DND-41 (cell line): ENCODE results near the gene PRODH2.

Experiments used
- ATAC-seq: fragments of 200-7000 bp; cut with Tn5 transposase; 3 replicates; pipeline ENCODE4 v1.9.1; 2021; ENCODE audit warnings: low read depth; ENCODE audit not compliant: insufficient read depth
- DNase-seq: peaks from one replicate; pipeline ENCODE4 v3.0.0-alpha.2; 2020
- H2AFZ ChIP-seq: 2 replicates; pipeline ENCODE4 v1.6.0; 2012; ENCODE audit warnings: low read depth, low read length
- H3K27ac ChIP-seq: 2 replicates; pipeline ENCODE4 v1.5.1; 2012; ENCODE audit warnings: low read length, inconsistent platforms
- H3K27me3 ChIP-seq: fragments of 200-600 bp; sonication (generic); 2 replicates; pipeline ENCODE4 v1.6.0; 2012; ENCODE audit warnings: low read length, mild to moderate bottlenecking, inconsistent platforms; ENCODE audit not compliant: insufficient read depth, poor library complexity
- H3K36me3 ChIP-seq: 2 replicates; pipeline ENCODE4 v1.5.1; 2012; ENCODE audit warnings: low read length, inconsistent platforms; ENCODE audit not compliant: insufficient read depth
- H3K4me1 ChIP-seq: 2 replicates; pipeline ENCODE4 v1.5.1; 2012; ENCODE audit warnings: mild to moderate bottlenecking, low read length; ENCODE audit not compliant: insufficient read depth
- H3K4me2 ChIP-seq: 2 replicates; pipeline ENCODE4 v1.6.0; 2012; ENCODE audit warnings: mild to moderate bottlenecking, moderate library complexity, low read length, inconsistent platforms; ENCODE audit not compliant: insufficient read depth
- H3K4me3 ChIP-seq, 2 experiments: fragments of 200-600 bp in 1 of 2; shearing (Covaris generic) in 1 of 2; 2 replicates each; pipeline ENCODE4 v1.5.1; 2012 to 2016; ENCODE audit warnings: inconsistent platforms in 2 of 2, low read length in 2 of 2, mild to moderate bottlenecking in 2 of 2, low read depth in 1 of 2, moderate library complexity in 1 of 2
- H3K79me2 ChIP-seq: 2 replicates; pipeline ENCODE4 v1.6.0; 2012; ENCODE audit warnings: low read length, inconsistent platforms; ENCODE audit not compliant: insufficient read depth
- H3K9ac ChIP-seq: 2 replicates; pipeline ENCODE4 v1.6.0; 2012; ENCODE audit warnings: low read depth, mild to moderate bottlenecking, inconsistent platforms, low read length, moderate library complexity
- H3K9me3 ChIP-seq: 2 replicates; pipeline ENCODE4 v1.5.1; 2012; ENCODE audit warnings: low read length, moderate library complexity, mild to moderate bottlenecking, inconsistent platforms; ENCODE audit not compliant: insufficient read depth, severe bottlenecking
- H4K20me1 ChIP-seq: 2 replicates; pipeline ENCODE4 v1.6.0; 2012; ENCODE audit warnings: low read length; ENCODE audit not compliant: insufficient read depth
- EZH2 ChIP-seq: IDR thresholded peaks from 3 replicates; pipeline ENCODE4 v1.6.1; 2012; ENCODE audit warnings: borderline replicate concordance, low read depth, mild to moderate bottlenecking, moderate library complexity, low read length, inconsistent platforms; ENCODE audit not compliant: severe bottlenecking
- TF ChIP-seq, protein P1 (sequence below): IDR thresholded peaks from 2 replicates; pipeline ENCODE4 v1.5.1; 2012; ENCODE audit warnings: borderline replicate concordance, low read length, moderate library complexity, mild to moderate bottlenecking; ENCODE audit not compliant: poor library complexity, severe bottlenecking; ENCODE audit errors: extremely low read depth

Gene PRODH2

DNA sequence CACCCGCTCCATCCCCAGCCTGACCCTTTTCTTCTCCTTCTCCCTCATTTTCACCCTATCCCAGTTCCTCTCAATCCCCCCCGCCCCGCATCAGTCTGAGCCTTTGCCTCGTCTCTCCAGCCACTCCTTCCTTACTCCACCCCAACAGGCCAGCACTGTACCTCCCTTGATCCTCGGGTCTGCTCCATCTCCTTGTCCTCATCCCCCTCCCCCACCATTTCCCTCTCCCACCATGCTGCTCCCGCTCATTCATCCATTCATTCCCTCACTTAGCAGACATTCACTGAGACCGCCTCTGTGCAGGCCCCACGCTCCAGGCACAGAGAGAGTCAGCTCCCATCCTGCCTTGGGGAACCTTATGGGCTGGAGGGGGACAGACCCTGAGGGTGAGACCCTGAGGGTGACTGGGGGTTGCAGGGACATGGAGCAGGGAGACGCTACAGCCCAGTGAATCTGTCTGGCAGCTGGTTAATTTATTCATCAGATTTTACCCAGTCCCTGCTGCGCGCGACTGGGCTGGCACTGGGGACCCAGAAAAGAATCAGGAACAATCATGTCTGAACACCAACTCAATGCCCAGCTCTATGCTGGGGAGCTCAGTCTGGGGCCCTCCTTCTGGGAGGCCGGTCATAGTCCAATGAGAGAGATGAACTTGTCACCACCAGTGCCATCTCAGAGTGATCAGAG, 36.4 kb downstream of the PRODH2 start:
- no peaks in the 10 kb centered on the region for H3K9me3 ChIP-seq
- peak overlapping the region; percentile 78 for H3K27ac ChIP-seq
- peak overlapping the region; percentile 75 for H3K9ac ChIP-seq
- no peak for TF ChIP-seq EZH2
- TF ChIP-seq, protein P1, sequence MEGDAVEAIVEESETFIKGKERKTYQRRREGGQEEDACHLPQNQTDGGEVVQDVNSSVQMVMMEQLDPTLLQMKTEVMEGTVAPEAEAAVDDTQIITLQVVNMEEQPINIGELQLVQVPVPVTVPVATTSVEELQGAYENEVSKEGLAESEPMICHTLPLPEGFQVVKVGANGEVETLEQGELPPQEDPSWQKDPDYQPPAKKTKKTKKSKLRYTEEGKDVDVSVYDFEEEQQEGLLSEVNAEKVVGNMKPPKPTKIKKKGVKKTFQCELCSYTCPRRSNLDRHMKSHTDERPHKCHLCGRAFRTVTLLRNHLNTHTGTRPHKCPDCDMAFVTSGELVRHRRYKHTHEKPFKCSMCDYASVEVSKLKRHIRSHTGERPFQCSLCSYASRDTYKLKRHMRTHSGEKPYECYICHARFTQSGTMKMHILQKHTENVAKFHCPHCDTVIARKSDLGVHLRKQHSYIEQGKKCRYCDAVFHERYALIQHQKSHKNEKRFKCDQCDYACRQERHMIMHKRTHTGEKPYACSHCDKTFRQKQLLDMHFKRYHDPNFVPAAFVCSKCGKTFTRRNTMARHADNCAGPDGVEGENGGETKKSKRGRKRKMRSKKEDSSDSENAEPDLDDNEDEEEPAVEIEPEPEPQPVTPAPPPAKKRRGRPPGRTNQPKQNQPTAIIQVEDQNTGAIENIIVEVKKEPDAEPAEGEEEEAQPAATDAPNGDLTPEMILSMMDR = no peak
- H4K20me1 ChIP-seq = peaks cover 32% of the 10 kb centered on the region; the same call in 1 of the 2 replicates
- peak overlapping the region; percentile 37 to 74; a peak in 3 of 4 replicates for H3K4me3 ChIP-seq
- ATAC-seq = no peak
- H3K4me2 ChIP-seq = peak overlapping the region; percentile 92
- peaks cover 41% of the 10 kb centered on the region for H3K36me3 ChIP-seq
- no peak for DNase-seq
- H3K79me2 ChIP-seq = peaks cover 38% of the 10 kb centered on the region
- H2AFZ ChIP-seq = 0 out of 2 replicates have a peak overlapping the region, but pooled peaks have one; percentile 7
- H3K4me1 ChIP-seq = peaks cover 29% of the 10 kb centered on the region
- H3K27me3 ChIP-seq = no peaks in the 10 kb centered on the region

DNA sequence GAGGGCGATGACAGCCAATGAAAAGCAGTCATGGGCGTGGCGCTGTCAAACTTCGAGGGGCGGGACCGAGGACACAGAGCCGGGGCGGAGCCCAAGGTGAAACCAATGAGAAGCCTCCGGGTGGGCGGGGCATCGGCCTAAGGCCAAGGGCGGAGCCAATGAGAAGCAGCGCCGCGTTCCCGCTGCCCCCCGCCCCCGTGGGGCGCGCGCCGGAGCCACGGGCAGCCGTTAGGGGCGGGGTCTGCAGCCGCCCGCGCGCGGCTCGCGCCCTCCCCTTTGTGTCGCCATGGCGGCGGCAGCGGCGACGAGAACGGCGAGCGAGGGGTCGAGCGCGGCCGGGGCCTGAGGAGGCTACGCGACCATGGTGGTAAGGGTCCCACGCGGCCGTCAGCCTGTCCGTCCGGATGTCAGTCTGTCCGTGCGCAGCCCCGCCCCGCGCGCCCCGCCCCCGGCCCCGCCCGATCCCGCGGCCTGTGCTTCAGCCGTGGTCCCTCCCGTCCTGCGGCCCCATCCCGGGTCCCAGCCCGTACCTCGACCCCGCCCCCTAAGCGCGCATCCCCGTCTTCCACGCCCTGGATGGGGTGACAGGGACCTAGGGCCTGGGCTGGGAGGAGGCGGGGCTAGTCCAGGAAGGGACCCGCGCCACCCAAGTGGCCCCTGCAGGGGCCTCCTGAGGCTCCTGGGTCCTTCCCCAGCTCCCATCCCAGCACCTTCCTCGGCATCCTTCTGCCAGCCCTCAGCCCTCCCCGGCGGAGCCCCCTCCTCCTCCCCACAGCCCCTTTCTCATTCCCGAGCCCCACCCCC, 37.1 kb downstream of the PRODH2 start, which contains the start of gene ARHGAP33:
ARHGAP33 (plus strand) TSS at position 267 of the 804 bp plus-strand sequence; CDS start at position 362, 95 bp downstream.
- ATAC-seq (peak; percentile 89), DNase-seq (peak; percentile 100)
- peak within 1 kb of the TSS; percentile 37 to 74; a peak in 3 of 4 replicates for H3K4me3 ChIP-seq
- H3K27ac ChIP-seq = peak within 1 kb of the TSS; percentile 78
- H2AFZ ChIP-seq = peak within 1 kb of the TSS; percentile 79
- peaks cover 38% of the 10 kb centered on the region for H3K79me2 ChIP-seq
- H3K9me3 ChIP-seq = no peaks in the 10 kb centered on the region
- no peaks in the 10 kb centered on the region for H3K27me3 ChIP-seq
- peak within 1 kb of the TSS; percentile 75 for H3K9ac ChIP-seq
- H3K4me1 ChIP-seq = peaks cover 29% of the 10 kb centered on the region
- no peak for TF ChIP-seq EZH2
- TF ChIP-seq, protein P1 = no peak
- H3K4me2 ChIP-seq = peak within 1 kb of the TSS; percentile 92
- H4K20me1 ChIP-seq = peaks cover 29% of the 10 kb centered on the region; the same call in 1 of the 2 replicates
- H3K36me3 ChIP-seq = peaks cover 34% of the 10 kb centered on the region

DNA sequence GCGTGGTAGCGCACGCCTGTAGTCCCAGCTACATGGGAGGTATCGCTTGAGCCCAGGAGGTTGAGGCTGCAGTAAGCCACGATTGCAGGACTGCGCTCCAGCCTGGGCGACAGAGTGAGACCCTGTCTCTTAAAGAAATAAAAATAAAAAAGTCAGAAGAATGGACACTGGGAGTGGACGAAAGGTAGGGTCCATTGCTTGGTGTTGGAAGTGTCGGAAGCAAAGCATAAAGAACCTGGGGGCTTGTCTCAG, 37.7 kb downstream of the PRODH2 start:
- peak overlapping the region; percentile 65 for H3K4me2 ChIP-seq
- H3K27ac ChIP-seq = peak overlapping the region; percentile 45; the same call in 1 of the 2 replicates
- no peaks in the 10 kb centered on the region for H3K9me3 ChIP-seq
- H3K36me3 ChIP-seq = peaks cover 29% of the 10 kb centered on the region
- TF ChIP-seq EZH2 = no peak
- TF ChIP-seq, protein P1 = no peak
- H4K20me1 ChIP-seq = peaks cover 29% of the 10 kb centered on the region; the same call in 1 of the 2 replicates
- DNase-seq (no peak), ATAC-seq (peak; percentile 16)
- H3K27me3 ChIP-seq = no peaks in the 10 kb centered on the region
- peak overlapping the region; percentile 33; the same call in 1 of the 2 replicates for H3K9ac ChIP-seq
- peaks cover 38% of the 10 kb centered on the region for H3K79me2 ChIP-seq
- peak overlapping the region in 1 of 2 experiments; percentile 48; a peak in 2 of 4 replicates for H3K4me3 ChIP-seq
- peaks cover 29% of the 10 kb centered on the region for H3K4me1 ChIP-seq
- peak overlapping the region; percentile 79 for H2AFZ ChIP-seq
